HCT116 (cell line): Measurements from ENCODE around the gene LUM. TPM values are rescaled to one million over a fixed set of nuclear protein-coding genes. Genes with fewer than 3 reads are reported as not detected.

ENCODE experiments used
- ATAC-seq: fragments of 200-7000 bp; cut with Tn5 transposase; 2 replicates; pipeline ENCODE4 v1.9.1; 2020; ENCODE audit warnings: mild to moderate bottlenecking, moderate library complexity
- BruUV-seq: library from RNA; stranded (reverse); fragments of 400-500 nt; replicated peaks from 2 replicates; lab custom pipeline; 2021; lab: Mats Ljungman, UMichigan
- CTCF ChIA-PET: fragments of 300-600 bp; sonication (Branson Sonifier 250); formaldehyde crosslinking; loops from one replicate; lab custom pipeline; 2021; ENCODE audit warnings: antibody characterized with exemption; lab: Charles Lee
- POLR2A ChIA-PET: fragments of 300-600, 350-600 bp; sonication (Branson Sonifier 250); formaldehyde crosslinking; loops from one replicate; lab custom pipeline; 2021; ENCODE audit warnings: antibody characterized with exemption; lab: Charles Lee
- RAD21 ChIA-PET, 2 experiments: fragments of 300-600 bp; sonication (Branson Sonifier 250); formaldehyde crosslinking; loops; one replicate each; lab custom pipeline; 2023; ENCODE audit warnings: low total read pairs in 2 of 2; ENCODE audit not compliant: uncharacterized antibody in 2 of 2, unreplicated experiment in 2 of 2, low non-redundant PET in 1 of 2; lab: Charles Lee
- DNase-seq: peaks from one replicate; pipeline ENCODE4 v3.0.0-alpha.2; 2010; ENCODE audit warnings: low read depth, low spot score
- H2AFZ ChIP-seq: fragments of 200-600 bp; shearing (Covaris generic), sonication (generic); 2 replicates; pipeline ENCODE4 v1.6.1; 2017; ENCODE audit warnings: low read depth, mixed run types, mixed read lengths, antibody characterized with exemption, low read length; ENCODE audit not compliant: poor library complexity, severe bottlenecking
- H3K27ac ChIP-seq: 2 replicates; pipeline ENCODE4 v1.5.1; 2012; ENCODE audit warnings: low read depth, low read length
- H3K27me3 ChIP-seq: fragments of 200-600 bp; sonication (generic); 2 replicates; pipeline ENCODE4 v1.6.1; 2016; ENCODE audit warnings: mixed run types, low read length, mixed read lengths; ENCODE audit not compliant: insufficient read depth
- H3K36me3 ChIP-seq, 2 experiments: fragments of 200-500 bp in 1 of 2; fragments of 200-600 bp in 1 of 2; sonication (Bioruptor generic) in 1 of 2; sonication (generic) in 1 of 2; 2 replicates each; pipeline versions ENCODE4 v1.5.1 to v1.6.1; 2014 to 2016; ENCODE audit warnings: low read length in 2 of 2, inconsistent platforms in 1 of 2, mixed read lengths in 1 of 2, mixed run types in 1 of 2; ENCODE audit not compliant: insufficient read depth in 2 of 2, control insufficient read depth in 1 of 2
- H3K4me1 ChIP-seq, 2 experiments: fragments of 200-600 bp in 1 of 2; sonication (generic) in 1 of 2; 2 replicates each; pipeline versions ENCODE4 v1.5.1 to v1.6.1; 2012 to 2017; ENCODE audit warnings: low read length in 2 of 2, inconsistent platforms in 1 of 2, mild to moderate bottlenecking in 1 of 2, mixed read lengths in 1 of 2, mixed run types in 1 of 2, moderate library complexity in 1 of 2; ENCODE audit not compliant: insufficient read depth in 2 of 2, control insufficient read depth in 1 of 2
- H3K4me2 ChIP-seq: fragments of 200-600 bp; sonication (generic); 2 replicates; pipeline ENCODE4 v1.6.1; 2017; ENCODE audit warnings: mixed run types, low read length, mixed read lengths
- H3K4me3 ChIP-seq, 2 experiments: fragments of 200-600 bp in 1 of 2; sonication (generic) in 1 of 2; replicated peaks in 1 of 2; 2 replicates each; pipeline ENCODE4 v1.5.1; 2011 to 2016; ENCODE audit warnings: low read length in 2 of 2, control low read depth in 1 of 2, low read depth in 1 of 2, mild to moderate bottlenecking in 1 of 2, mixed read lengths in 1 of 2, mixed run types in 1 of 2
- H3K79me2 ChIP-seq: fragments of 200-600 bp; sonication (generic); 2 replicates; pipeline ENCODE4 v1.6.1; 2017; ENCODE audit warnings: mild to moderate bottlenecking, mixed run types, low read length, moderate library complexity, mixed read lengths; ENCODE audit not compliant: insufficient read depth
- H3K9ac ChIP-seq: fragments of 200-600 bp; sonication (generic); 2 replicates; pipeline ENCODE4 v1.6.1; 2016; ENCODE audit warnings: low read length, mixed read lengths
- H3K9me2 ChIP-seq: fragments of 200-600 bp; sonication (generic), shearing (Covaris generic); 2 replicates; pipeline ENCODE4 v1.6.1; 2017; ENCODE audit warnings: mixed run types, mild to moderate bottlenecking, moderate library complexity; ENCODE audit not compliant: insufficient read depth
- H3K9me3 ChIP-seq, 2 experiments: fragments of 200-500 bp in 1 of 2; fragments of 200-600 bp in 1 of 2; sonication (Bioruptor generic) in 1 of 2; sonication (generic) in 1 of 2; 2 replicates each; pipeline ENCODE4 v1.6.1; 2014 to 2017; ENCODE audit warnings: low read length in 2 of 2, mixed read lengths in 2 of 2, inconsistent platforms in 1 of 2, low read depth in 1 of 2, mild to moderate bottlenecking in 1 of 2, mixed run types in 1 of 2, moderate library complexity in 1 of 2; ENCODE audit not compliant: control insufficient read depth in 1 of 2, insufficient read depth in 1 of 2
- H4K20me1 ChIP-seq: fragments of 200-600 bp; sonication (generic), shearing (Covaris generic); 2 replicates; pipeline ENCODE4 v1.6.1; 2017; ENCODE audit warnings: mixed run types, mild to moderate bottlenecking, moderate library complexity; ENCODE audit not compliant: insufficient read depth
- CBX3 ChIP-seq: IDR thresholded peaks from 2 replicates; pipeline ENCODE4 v1.6.1; 2012; ENCODE audit warnings: low read depth
- CEBPB ChIP-seq: IDR thresholded peaks from 2 replicates; pipeline ENCODE4 v1.6.1; 2012; ENCODE audit warnings: low read depth
- EGR1 ChIP-seq: IDR thresholded peaks from 2 replicates; pipeline ENCODE4 v1.6.1; 2012; ENCODE audit warnings: low read depth
- EZH2phosphoT487 ChIP-seq: fragments of 200-600 bp; IDR thresholded peaks from 2 replicates; pipeline ENCODE4 v1.6.1; 2018; ENCODE audit warnings: antibody characterized with exemption, borderline replicate concordance
- FOSL1 ChIP-seq: IDR thresholded peaks from 2 replicates; pipeline ENCODE4 v1.6.1; 2012; ENCODE audit warnings: low read depth
- JUND ChIP-seq: IDR thresholded peaks from 2 replicates; pipeline ENCODE4 v1.6.1; 2012
- MAX ChIP-seq: IDR thresholded peaks from 2 replicates; pipeline ENCODE4 v1.6.1; 2012
- POLR2A ChIP-seq: IDR thresholded peaks from 2 replicates; pipeline ENCODE4 v1.7.0; 2011; ENCODE audit warnings: borderline replicate concordance; ENCODE audit not compliant: insufficient read depth, insufficient read length; ENCODE audit errors: extremely low read depth
- POLR2AphosphoS5 ChIP-seq: IDR thresholded peaks from 2 replicates; pipeline ENCODE4 v1.6.1; 2011; ENCODE audit warnings: mild to moderate bottlenecking, low read depth, low read length, moderate library complexity
- RAD21 ChIP-seq: IDR thresholded peaks from 2 replicates; pipeline ENCODE4 v1.6.1; 2012; ENCODE audit warnings: low read depth, mild to moderate bottlenecking
- REST ChIP-seq: IDR thresholded peaks from 2 replicates; pipeline ENCODE4 v1.6.1; 2012; ENCODE audit warnings: low read depth
- SP1 ChIP-seq: IDR thresholded peaks from 2 replicates; pipeline ENCODE4 v1.6.1; 2012; ENCODE audit warnings: low read depth
- SRF ChIP-seq: IDR thresholded peaks from 2 replicates; pipeline ENCODE4 v1.6.1; 2012; ENCODE audit warnings: low read depth
- TCF7L2 ChIP-seq: IDR thresholded peaks from 2 replicates; pipeline ENCODE4 v1.7.0; 2011; ENCODE audit warnings: borderline replicate concordance, inconsistent platforms; ENCODE audit not compliant: insufficient read depth, insufficient read length; ENCODE audit errors: extremely low read depth
- YY1 ChIP-seq: IDR thresholded peaks from 2 replicates; pipeline ENCODE4 v1.6.1; 2011; ENCODE audit warnings: low read length, low read depth, moderate library complexity, mild to moderate bottlenecking; ENCODE audit not compliant: insufficient replicate concordance; ENCODE audit errors: extremely low read depth
- intact Hi-C: fragments of 100-400 bp; cut with micrococcal nuclease; formaldehyde crosslinking; loops from 2 replicates; pipeline ENCODE4 v1.10.0; 2022
- total RNA-seq: library from RNA; stranded (reverse); gene quantifications from one replicate; pipeline ENCODE4 v1.2.1, GENCODE V29; 2021; ENCODE audit not compliant: unreplicated experiment
- TF ChIP-seq, protein P1 (sequence below): IDR thresholded peaks from 2 replicates; pipeline ENCODE4 v1.6.1; 2011; ENCODE audit warnings: mild to moderate bottlenecking, low read length, moderate library complexity; ENCODE audit not compliant: insufficient replicate concordance; ENCODE audit errors: extremely low read depth
- TF ChIP-seq, protein P2 (sequence below): IDR thresholded peaks from 2 replicates; pipeline ENCODE4 v1.6.1; 2012

Gene LUM
- total RNA-seq, 1 experiment from 2014 or later = 0.69 TPM

DNA sequence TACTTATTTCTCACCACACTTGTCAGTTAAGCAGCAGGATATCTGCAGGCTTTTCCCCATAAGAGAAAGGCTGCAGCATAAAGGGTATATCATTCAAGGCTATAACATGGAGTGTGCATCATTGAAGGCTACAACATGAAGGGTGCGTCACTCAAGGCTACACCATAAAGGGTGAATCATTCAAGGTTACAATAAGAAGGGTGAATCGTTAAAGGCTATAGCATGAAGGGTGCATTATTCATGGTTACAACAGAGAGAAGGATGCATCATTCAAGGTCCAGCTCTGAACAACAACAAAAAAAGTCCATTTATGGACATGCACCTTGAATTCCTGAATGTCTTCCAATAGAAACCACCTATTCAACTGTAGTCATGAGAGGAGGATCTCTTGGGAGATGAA, 32.8 kb upstream of the LUM start:
- Histone ChIP-seq H4K20me1 (no peaks in the 10 kb centered on the region), H3K36me3 (no peaks in the 10 kb centered on the region), H3K79me2 (no peaks in the 10 kb centered on the region), H3K9me2 (no peaks in the 10 kb centered on the region), H3K4me3 (no peak overlapping the region), H3K9me3 (no peaks in the 10 kb centered on the region), H3K27me3 (no peaks in the 10 kb centered on the region), H2AFZ (no peak overlapping the region), H3K27ac (no peak overlapping the region), H3K4me2 (no peak overlapping the region), H3K4me1 (no peaks in the 10 kb centered on the region), H3K9ac (no peak overlapping the region)
- DNase-seq (no peak), ATAC-seq (no peak)
- BruUV-seq = no TSS peak
- POLR2A ChIA-PET = no interaction called here
- no peak for TF ChIP-seq TCF7L2
- no peak for TF ChIP-seq SRF
- no peak for TF ChIP-seq CBX3
- intact Hi-C loops = no loop called here
- RAD21 ChIA-PET = no interaction called here
- CTCF ChIA-PET = no interaction called here

GRCh38 chr12:91143206-91143605, 31.9 kb upstream of the LUM start:
- TF ChIP-seq EZH2phosphoT487 (no peak), FOSL1 (no peak), SP1 (no peak), POLR2A (no peak), EGR1 (no peak), TCF7L2 (no peak), MAX (no peak), YY1 (no peak), REST (no peak), CEBPB (no peak), POLR2AphosphoS5 (no peak), JUND (no peak), RAD21 (no peak)
- TF ChIP-seq, protein P1, sequence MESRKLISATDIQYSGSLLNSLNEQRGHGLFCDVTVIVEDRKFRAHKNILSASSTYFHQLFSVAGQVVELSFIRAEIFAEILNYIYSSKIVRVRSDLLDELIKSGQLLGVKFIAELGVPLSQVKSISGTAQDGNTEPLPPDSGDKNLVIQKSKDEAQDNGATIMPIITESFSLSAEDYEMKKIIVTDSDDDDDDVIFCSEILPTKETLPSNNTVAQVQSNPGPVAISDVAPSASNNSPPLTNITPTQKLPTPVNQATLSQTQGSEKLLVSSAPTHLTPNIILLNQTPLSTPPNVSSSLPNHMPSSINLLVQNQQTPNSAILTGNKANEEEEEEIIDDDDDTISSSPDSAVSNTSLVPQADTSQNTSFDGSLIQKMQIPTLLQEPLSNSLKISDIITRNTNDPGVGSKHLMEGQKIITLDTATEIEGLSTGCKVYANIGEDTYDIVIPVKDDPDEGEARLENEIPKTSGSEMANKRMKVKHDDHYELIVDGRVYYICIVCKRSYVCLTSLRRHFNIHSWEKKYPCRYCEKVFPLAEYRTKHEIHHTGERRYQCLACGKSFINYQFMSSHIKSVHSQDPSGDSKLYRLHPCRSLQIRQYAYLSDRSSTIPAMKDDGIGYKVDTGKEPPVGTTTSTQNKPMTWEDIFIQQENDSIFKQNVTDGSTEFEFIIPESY = no peak
- TF ChIP-seq, protein P2, sequence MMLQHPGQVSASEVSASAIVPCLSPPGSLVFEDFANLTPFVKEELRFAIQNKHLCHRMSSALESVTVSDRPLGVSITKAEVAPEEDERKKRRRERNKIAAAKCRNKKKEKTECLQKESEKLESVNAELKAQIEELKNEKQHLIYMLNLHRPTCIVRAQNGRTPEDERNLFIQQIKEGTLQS = no peak
- no peaks in the 10 kb centered on the region for H3K36me3 ChIP-seq
- H3K27me3 ChIP-seq = no peaks in the 10 kb centered on the region
- H3K9ac ChIP-seq = no peak overlapping the region
- H3K4me2 ChIP-seq = no peak overlapping the region
- H3K27ac ChIP-seq = no peak overlapping the region
- ChIA-PET POLR2A (no interaction called here), CTCF (no interaction called here), RAD21 (no interaction called here)
- H3K9me3 ChIP-seq = no peaks in the 10 kb centered on the region
- no peak overlapping the region for H2AFZ ChIP-seq
- ATAC-seq (no peak), DNase-seq (no peak)
- BruUV-seq = no TSS peak
- no peak overlapping the region for H3K4me3 ChIP-seq
- no peaks in the 10 kb centered on the region for H3K79me2 ChIP-seq
- no peaks in the 10 kb centered on the region for H3K4me1 ChIP-seq
- intact Hi-C loops = no loop called here
- H4K20me1 ChIP-seq = no peaks in the 10 kb centered on the region
- no peaks in the 10 kb centered on the region for H3K9me2 ChIP-seq
